Amniotic epithelial cell (primary cell): ENCODE results near the gene RARA.

ENCODE experiments used
- DNase-seq: peaks from one replicate; pipeline ENCODE4 v3.0.0-alpha.2; 2010; ENCODE audit warnings: low read depth

RARA gene

DNA sequence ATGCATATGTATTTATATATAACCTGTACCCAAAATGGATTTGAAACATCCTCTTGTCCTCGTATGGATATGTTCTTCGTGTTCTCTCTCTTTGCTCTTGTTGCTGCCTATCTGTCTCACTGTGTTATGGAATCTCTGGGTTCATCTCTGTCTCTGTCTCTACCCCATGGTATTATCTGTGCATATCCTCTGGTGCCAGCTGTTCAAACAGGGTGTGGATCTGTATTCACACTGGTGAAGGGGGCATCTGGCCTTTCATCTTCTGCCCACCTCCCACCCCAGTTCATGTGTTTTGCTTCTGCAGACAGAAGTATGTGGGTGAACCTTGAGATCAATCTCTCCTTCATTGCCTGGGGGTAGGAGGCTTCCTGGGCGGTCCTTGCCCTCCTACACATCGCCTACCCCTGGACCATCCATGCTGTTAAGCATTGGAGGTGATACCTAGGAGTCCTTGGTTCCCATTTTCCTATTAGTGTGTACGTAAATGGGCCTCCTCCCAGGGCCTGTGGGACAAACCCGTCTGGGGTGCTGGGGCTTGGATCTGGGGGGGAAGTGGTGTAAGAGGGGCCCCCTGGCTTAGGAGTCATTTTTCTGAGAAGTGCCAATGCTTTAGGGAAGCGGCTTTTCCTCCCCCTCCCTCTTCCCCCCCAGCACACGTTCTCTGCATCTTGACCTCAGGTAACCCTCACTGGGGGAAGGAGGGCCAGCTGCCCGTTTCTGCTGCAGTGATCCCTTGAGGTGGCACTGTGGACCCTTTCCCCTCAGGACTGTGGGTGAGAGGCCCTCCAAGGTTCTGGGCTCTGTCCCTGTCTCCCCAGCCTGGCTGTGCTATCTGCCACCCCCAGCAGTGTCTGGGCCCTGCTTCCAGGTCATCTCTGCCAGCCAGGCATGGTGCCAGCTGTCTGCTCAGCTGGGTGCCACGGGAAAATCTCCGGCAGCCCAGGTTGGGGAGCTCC, 21.1 kb downstream of the RARA start:
- DNase-seq = no peak

GRCh38 chr17:40330850-40331470, 22.0 kb downstream of the RARA start:
- no peak for DNase-seq

DNA sequence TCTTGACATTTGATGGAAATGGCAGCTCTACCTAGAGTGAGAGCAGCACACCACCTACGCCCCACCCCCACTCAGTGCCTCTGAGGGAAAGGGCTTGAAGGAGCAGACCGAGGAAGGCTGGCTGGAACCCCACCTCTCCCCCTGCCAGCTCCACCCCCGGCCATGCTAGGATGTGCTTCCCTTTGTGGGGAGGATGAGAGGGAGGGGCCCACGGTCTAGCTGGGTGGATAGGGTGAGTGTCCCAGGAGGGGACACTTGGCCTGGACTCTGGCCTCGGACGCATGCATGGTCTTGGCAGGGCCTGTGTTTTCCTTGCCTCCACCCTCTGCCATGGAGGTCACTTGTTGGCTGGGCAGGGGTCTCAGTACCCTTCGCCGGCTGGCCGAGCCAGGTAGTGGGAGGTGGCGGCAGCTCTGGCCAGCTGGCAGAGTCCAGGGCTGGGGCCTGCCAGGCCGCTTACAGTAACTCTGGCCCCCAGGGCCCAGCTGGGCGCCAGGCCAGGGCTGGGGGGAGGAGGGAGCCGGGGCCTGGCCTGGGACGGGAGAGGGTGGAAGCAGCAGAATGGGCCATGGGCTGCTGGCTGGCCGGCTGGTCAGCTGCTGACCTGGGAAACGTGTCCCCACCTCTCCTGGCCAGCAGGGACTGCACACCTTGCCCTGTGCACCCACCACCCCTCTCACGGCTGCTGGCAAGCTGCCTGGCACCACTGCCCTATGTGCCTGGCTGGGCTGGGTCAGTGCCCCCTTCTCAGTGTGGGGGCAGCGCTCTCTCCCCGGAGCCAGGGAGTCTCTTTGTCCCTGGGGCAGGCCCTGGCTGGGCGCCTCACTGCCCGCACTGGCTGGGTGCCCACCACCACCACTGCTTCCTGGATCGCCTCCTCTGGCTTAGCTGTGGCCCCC, 23.0 kb downstream of the RARA start:
- no peak for DNase-seq

DNA sequence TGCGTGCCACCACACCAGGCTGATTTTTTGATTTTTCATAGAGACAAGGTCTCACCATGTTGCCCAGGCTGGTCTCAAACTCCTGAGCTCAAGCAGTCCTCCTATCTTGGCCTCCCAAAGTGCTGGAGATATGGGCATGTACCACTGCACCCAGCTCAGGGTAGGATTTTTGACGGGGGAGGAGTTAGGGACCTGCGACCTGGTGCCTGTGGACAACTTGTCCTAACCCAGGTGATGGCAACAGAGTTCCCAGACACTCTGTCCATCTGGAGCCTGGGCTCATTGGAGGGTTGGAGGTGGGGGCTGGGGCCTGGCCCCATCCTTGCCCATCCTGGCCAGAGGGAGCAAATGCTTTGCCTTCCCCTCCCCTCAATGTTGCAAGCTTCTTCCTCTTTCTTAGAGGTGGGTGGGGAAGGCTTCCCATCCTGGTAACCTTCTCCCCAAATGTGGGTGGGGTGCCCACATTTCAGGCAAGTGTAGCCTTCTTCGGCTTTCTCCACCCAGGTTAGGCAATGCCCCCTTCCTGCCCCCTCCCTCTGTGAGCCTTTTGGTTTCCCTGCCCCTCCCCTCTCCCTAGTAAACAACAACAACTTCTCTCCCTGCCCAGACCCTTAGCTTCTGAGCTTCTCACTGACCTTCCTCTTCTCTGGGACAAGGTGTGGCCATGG, 24.9 kb downstream of the RARA start:
- DNase-seq = no peak

GRCh38 chr17:40335620-40336019, 26.6 kb downstream of the RARA start:
- DNase-seq = no peak

GRCh38 chr17:40337351-40337750, 28.4 kb downstream of the RARA start:
- no peak for DNase-seq

DNA sequence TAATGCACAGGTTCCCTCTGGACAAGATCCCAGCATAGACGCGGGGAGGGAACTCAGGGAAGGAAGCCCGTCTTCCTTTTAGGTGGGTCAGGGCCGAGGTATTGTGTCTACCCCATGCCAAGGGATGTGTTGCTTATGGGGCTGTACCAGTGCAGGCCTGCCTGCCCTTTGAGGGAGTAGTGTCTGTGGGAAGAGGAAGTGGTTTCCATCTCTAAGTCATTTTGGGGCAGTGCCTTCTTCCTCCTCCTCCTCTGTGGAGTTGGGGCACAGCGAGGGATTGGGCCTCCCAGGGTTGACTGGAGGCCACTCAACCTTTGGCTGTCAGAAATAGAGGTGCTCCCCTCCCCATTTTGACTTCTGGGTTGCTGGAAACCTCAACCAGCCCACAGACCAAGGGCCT, 29.1 kb downstream of the RARA start:
- DNase-seq = no peak

DNA sequence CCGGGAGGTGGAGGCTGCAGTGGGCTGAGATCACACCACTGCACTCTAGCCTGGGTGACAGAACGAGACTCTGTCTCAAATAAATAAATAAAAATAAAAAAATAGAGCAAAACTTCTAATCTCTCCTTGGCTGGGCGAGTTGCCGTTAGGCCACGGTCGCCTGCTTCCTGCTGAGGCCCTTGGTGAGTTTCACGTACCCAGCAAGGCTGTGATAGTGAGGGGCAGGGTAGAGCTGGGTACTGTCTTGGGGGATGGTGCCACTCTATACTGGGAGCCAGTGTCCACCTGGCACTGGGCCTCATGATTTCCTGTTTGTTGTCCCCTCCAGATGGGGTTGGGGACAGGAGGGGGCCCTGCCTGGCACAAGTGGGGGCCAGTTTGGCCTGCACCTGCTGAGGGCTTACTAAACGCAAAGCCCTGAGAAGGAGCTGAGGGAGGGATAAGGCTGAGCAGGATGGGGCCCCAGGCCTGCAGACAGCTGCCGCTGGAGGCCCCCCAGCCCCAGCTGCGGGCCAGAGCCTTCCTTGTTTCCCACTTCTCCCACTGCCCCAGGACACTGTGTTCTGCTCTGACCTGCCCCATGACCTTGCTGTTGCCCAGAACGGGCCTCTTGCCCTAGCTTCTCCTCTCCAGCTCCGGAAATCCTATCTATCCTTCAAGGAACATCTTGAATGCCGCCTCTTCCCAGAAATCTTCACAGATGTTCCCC, 30.1 kb downstream of the RARA start:
- DNase-seq = peak; percentile 33

- no peak for DNase-seq
Measured at GRCh38 chr17:40340327-40340726, 31.3 kb downstream of the RARA start.

- peak; percentile 77 for DNase-seq
Measured at GRCh38 chr17:40340880-40341807, 32.2 kb downstream of the RARA start.

- DNase-seq = peak; percentile 74
Measured at GRCh38 chr17:40341808-40342503, 33.0 kb downstream of the RARA start.

GRCh38 chr17:40342504-40343218, 33.7 kb downstream of the RARA start:
- no peak for DNase-seq

- no peak for DNase-seq
Measured at GRCh38 chr17:40343219-40344119, 34.5 kb downstream of the RARA start.

GRCh38 chr17:40344421-40345160, 35.6 kb downstream of the RARA start:
- DNase-seq = no peak

DNA sequence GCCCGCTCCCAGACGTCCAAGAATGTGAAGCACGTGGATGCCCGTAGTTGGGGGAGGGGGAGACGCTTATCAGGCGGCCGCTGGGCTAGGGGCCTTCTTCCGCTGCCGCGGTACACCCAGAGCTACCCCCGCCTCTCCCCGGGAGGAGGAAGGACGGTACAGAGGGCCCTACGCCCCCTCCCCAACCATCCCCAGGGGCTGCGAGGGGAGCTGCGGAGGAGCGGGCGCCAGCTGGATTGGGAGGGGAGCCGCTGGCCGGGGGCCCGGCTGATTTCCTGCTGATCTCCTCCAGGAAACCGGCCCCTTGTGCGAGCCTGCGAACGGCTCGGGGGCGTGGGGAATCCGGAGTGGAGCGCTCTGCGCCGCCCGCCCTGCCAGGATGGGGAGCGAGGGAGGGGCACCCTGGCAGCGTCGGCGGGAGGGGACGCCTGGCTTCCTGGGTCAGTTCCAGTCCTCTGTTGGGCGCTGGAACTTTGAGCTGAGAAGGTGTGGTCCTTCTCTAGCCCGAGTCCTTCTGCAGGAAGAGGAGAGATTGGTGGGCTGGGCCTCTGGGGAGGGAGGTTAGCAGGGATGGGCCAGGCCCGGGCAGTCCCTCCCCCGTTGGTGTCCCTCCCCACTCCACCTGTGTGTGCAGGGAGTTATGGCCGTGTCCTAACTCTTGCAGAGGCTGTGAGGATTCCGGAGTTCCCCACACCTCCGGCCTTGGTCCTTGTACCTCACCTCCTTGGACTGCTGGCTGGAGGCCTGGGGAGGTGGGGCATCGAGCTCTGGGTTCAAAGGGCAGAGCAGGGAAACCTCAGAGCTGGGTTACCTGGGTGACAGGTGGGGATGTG, 36.4 kb downstream of the RARA start:
- peak; percentile 51 for DNase-seq
